HCT116 (cell line): ENCODE results near the gene SECISBP2. TPM values are rescaled to one million over a fixed set of nuclear protein-coding genes. Genes with fewer than 3 reads are reported as not detected.

Source experiments
- ATAC-seq: fragments of 200-7000 bp; cut with Tn5 transposase; 2 replicates; pipeline ENCODE4 v1.9.1; 2020; ENCODE audit warnings: mild to moderate bottlenecking, moderate library complexity
- BruUV-seq: library from RNA; stranded (reverse); fragments of 400-500 nt; replicated peaks from 2 replicates; lab custom pipeline; 2021; lab: Mats Ljungman, UMichigan
- CTCF ChIA-PET: fragments of 300-600 bp; sonication (Branson Sonifier 250); formaldehyde crosslinking; loops from one replicate; lab custom pipeline; 2021; ENCODE audit warnings: antibody characterized with exemption; lab: Charles Lee
- POLR2A ChIA-PET: fragments of 300-600, 350-600 bp; sonication (Branson Sonifier 250); formaldehyde crosslinking; loops from one replicate; lab custom pipeline; 2021; ENCODE audit warnings: antibody characterized with exemption; lab: Charles Lee
- RAD21 ChIA-PET, 2 experiments: fragments of 300-600 bp; sonication (Branson Sonifier 250); formaldehyde crosslinking; loops; one replicate each; lab custom pipeline; 2023; ENCODE audit warnings: low total read pairs in 2 of 2; ENCODE audit not compliant: uncharacterized antibody in 2 of 2, unreplicated experiment in 2 of 2, low non-redundant PET in 1 of 2; lab: Charles Lee
- DNase-seq: peaks from one replicate; pipeline ENCODE4 v3.0.0-alpha.2; 2010; ENCODE audit warnings: low read depth, low spot score
- H2AFZ ChIP-seq: fragments of 200-600 bp; shearing (Covaris generic), sonication (generic); 2 replicates; pipeline ENCODE4 v1.6.1; 2017; ENCODE audit warnings: low read depth, mixed run types, mixed read lengths, antibody characterized with exemption, low read length; ENCODE audit not compliant: poor library complexity, severe bottlenecking
- H3K27ac ChIP-seq: 2 replicates; pipeline ENCODE4 v1.5.1; 2012; ENCODE audit warnings: low read depth, low read length
- H3K27me3 ChIP-seq: fragments of 200-600 bp; sonication (generic); 2 replicates; pipeline ENCODE4 v1.6.1; 2016; ENCODE audit warnings: mixed run types, low read length, mixed read lengths; ENCODE audit not compliant: insufficient read depth
- H3K36me3 ChIP-seq, 2 experiments: fragments of 200-500 bp in 1 of 2; fragments of 200-600 bp in 1 of 2; sonication (Bioruptor generic) in 1 of 2; sonication (generic) in 1 of 2; 2 replicates each; pipeline versions ENCODE4 v1.5.1 to v1.6.1; 2014 to 2016; ENCODE audit warnings: low read length in 2 of 2, inconsistent platforms in 1 of 2, mixed read lengths in 1 of 2, mixed run types in 1 of 2; ENCODE audit not compliant: insufficient read depth in 2 of 2, control insufficient read depth in 1 of 2
- H3K4me1 ChIP-seq, 2 experiments: fragments of 200-600 bp in 1 of 2; sonication (generic) in 1 of 2; 2 replicates each; pipeline versions ENCODE4 v1.5.1 to v1.6.1; 2012 to 2017; ENCODE audit warnings: low read length in 2 of 2, inconsistent platforms in 1 of 2, mild to moderate bottlenecking in 1 of 2, mixed read lengths in 1 of 2, mixed run types in 1 of 2, moderate library complexity in 1 of 2; ENCODE audit not compliant: insufficient read depth in 2 of 2, control insufficient read depth in 1 of 2
- H3K4me2 ChIP-seq: fragments of 200-600 bp; sonication (generic); 2 replicates; pipeline ENCODE4 v1.6.1; 2017; ENCODE audit warnings: mixed run types, low read length, mixed read lengths
- H3K4me3 ChIP-seq, 2 experiments: fragments of 200-600 bp in 1 of 2; sonication (generic) in 1 of 2; replicated peaks in 1 of 2; 2 replicates each; pipeline ENCODE4 v1.5.1; 2011 to 2016; ENCODE audit warnings: low read length in 2 of 2, control low read depth in 1 of 2, low read depth in 1 of 2, mild to moderate bottlenecking in 1 of 2, mixed read lengths in 1 of 2, mixed run types in 1 of 2
- H3K79me2 ChIP-seq: fragments of 200-600 bp; sonication (generic); 2 replicates; pipeline ENCODE4 v1.6.1; 2017; ENCODE audit warnings: mild to moderate bottlenecking, mixed run types, low read length, moderate library complexity, mixed read lengths; ENCODE audit not compliant: insufficient read depth
- H3K9ac ChIP-seq: fragments of 200-600 bp; sonication (generic); 2 replicates; pipeline ENCODE4 v1.6.1; 2016; ENCODE audit warnings: low read length, mixed read lengths
- H3K9me2 ChIP-seq: fragments of 200-600 bp; sonication (generic), shearing (Covaris generic); 2 replicates; pipeline ENCODE4 v1.6.1; 2017; ENCODE audit warnings: mixed run types, mild to moderate bottlenecking, moderate library complexity; ENCODE audit not compliant: insufficient read depth
- H3K9me3 ChIP-seq, 2 experiments: fragments of 200-500 bp in 1 of 2; fragments of 200-600 bp in 1 of 2; sonication (Bioruptor generic) in 1 of 2; sonication (generic) in 1 of 2; 2 replicates each; pipeline ENCODE4 v1.6.1; 2014 to 2017; ENCODE audit warnings: low read length in 2 of 2, mixed read lengths in 2 of 2, inconsistent platforms in 1 of 2, low read depth in 1 of 2, mild to moderate bottlenecking in 1 of 2, mixed run types in 1 of 2, moderate library complexity in 1 of 2; ENCODE audit not compliant: control insufficient read depth in 1 of 2, insufficient read depth in 1 of 2
- H4K20me1 ChIP-seq: fragments of 200-600 bp; sonication (generic), shearing (Covaris generic); 2 replicates; pipeline ENCODE4 v1.6.1; 2017; ENCODE audit warnings: mixed run types, mild to moderate bottlenecking, moderate library complexity; ENCODE audit not compliant: insufficient read depth
- CBX3 ChIP-seq: IDR thresholded peaks from 2 replicates; pipeline ENCODE4 v1.6.1; 2012; ENCODE audit warnings: low read depth
- CTCF ChIP-seq, 3 experiments: fragments of 200-600 bp in 1 of 3; sonication (generic) in 1 of 3; IDR thresholded peaks in 2 of 3; conservative IDR thresholded peaks in 1 of 3; 2 replicates each; pipeline ENCODE4 v1.5.1; 2012 to 2017; ENCODE audit warnings: low read depth in 2 of 3, low read length in 2 of 3, antibody characterized with exemption in 1 of 3, borderline replicate concordance in 1 of 3, control low read depth in 1 of 3, mild to moderate bottlenecking in 1 of 3, mixed read lengths in 1 of 3, mixed run types in 1 of 3, moderate library complexity in 1 of 3; ENCODE audit not compliant: insufficient read depth in 1 of 3
- EGR1 ChIP-seq: IDR thresholded peaks from 2 replicates; pipeline ENCODE4 v1.6.1; 2012; ENCODE audit warnings: low read depth
- ELF1 ChIP-seq: IDR thresholded peaks from 2 replicates; pipeline ENCODE4 v1.6.1; 2012; ENCODE audit warnings: low read depth, borderline replicate concordance
- EZH2 ChIP-seq: fragments of 200-600 bp; sonication (generic); IDR thresholded peaks from 2 replicates; pipeline ENCODE4 v1.6.1; 2017; ENCODE audit warnings: antibody characterized with exemption, mixed run types
- EZH2phosphoT487 ChIP-seq: fragments of 200-600 bp; IDR thresholded peaks from 2 replicates; pipeline ENCODE4 v1.6.1; 2018; ENCODE audit warnings: antibody characterized with exemption, borderline replicate concordance
- JUND ChIP-seq: IDR thresholded peaks from 2 replicates; pipeline ENCODE4 v1.6.1; 2012
- POLR2A ChIP-seq: IDR thresholded peaks from 2 replicates; pipeline ENCODE4 v1.7.0; 2011; ENCODE audit warnings: borderline replicate concordance; ENCODE audit not compliant: insufficient read depth, insufficient read length; ENCODE audit errors: extremely low read depth
- POLR2AphosphoS5 ChIP-seq: IDR thresholded peaks from 2 replicates; pipeline ENCODE4 v1.6.1; 2011; ENCODE audit warnings: mild to moderate bottlenecking, low read depth, low read length, moderate library complexity
- RAD21 ChIP-seq: IDR thresholded peaks from 2 replicates; pipeline ENCODE4 v1.6.1; 2012; ENCODE audit warnings: low read depth, mild to moderate bottlenecking
- SRF ChIP-seq: IDR thresholded peaks from 2 replicates; pipeline ENCODE4 v1.6.1; 2012; ENCODE audit warnings: low read depth
- YY1 ChIP-seq: IDR thresholded peaks from 2 replicates; pipeline ENCODE4 v1.6.1; 2011; ENCODE audit warnings: low read length, low read depth, moderate library complexity, mild to moderate bottlenecking; ENCODE audit not compliant: insufficient replicate concordance; ENCODE audit errors: extremely low read depth
- ZBTB33 ChIP-seq: IDR thresholded peaks from 2 replicates; pipeline ENCODE4 v1.6.1; 2011; ENCODE audit warnings: mild to moderate bottlenecking, low read length, moderate library complexity; ENCODE audit not compliant: insufficient replicate concordance; ENCODE audit errors: extremely low read depth
- ZFX ChIP-seq: fragments of 450-650 bp; IDR thresholded peaks from 2 replicates; pipeline ENCODE4 v1.6.1; 2017
- ZNF274 ChIP-seq: fragments of 200-500 bp; sonication (Bioruptor generic); IDR thresholded peaks from 2 replicates; pipeline ENCODE4 v1.6.1; 2014; ENCODE audit warnings: mild to moderate bottlenecking, low read depth, low read length, inconsistent platforms
- intact Hi-C: fragments of 100-400 bp; cut with micrococcal nuclease; formaldehyde crosslinking; loops from 2 replicates; pipeline ENCODE4 v1.10.0; 2022
- total RNA-seq: library from RNA; stranded (reverse); gene quantifications from one replicate; pipeline ENCODE4 v1.2.1, GENCODE V29; 2021; ENCODE audit not compliant: unreplicated experiment

SECISBP2 gene
- total RNA-seq, 1 experiment from 2014 or later: 41.6 TPM

- no peaks in the 10 kb centered on the region for H3K9me2 ChIP-seq
- H3K4me2 ChIP-seq: peak overlapping the region; percentile 78
- peak overlapping the region; percentile 67 for H3K27ac ChIP-seq
- peak overlapping the region; percentile 94 to 95 for H3K4me3 ChIP-seq
- ATAC-seq (peak; percentile 31), DNase-seq (no peak)
- no peaks in the 10 kb centered on the region for H3K27me3 ChIP-seq
- ChIA-PET POLR2A (no interaction called here), RAD21 (no interaction called here), CTCF (no interaction called here)
- H3K36me3 ChIP-seq: peaks cover 18 to 35% of the 10 kb centered on the region in 2 experiments
- TSS peak; percentile 51 for BruUV-seq
- peaks cover 15 to 40% of the 10 kb centered on the region in 2 experiments for H3K4me1 ChIP-seq
- peak overlapping the region; percentile 93 for H3K9ac ChIP-seq
- peaks cover 36% of the 10 kb centered on the region; the same call in 1 of the 2 replicates for H4K20me1 ChIP-seq
- TF ChIP-seq EGR1 (no peak), ELF1 (no peak), POLR2AphosphoS5 (no peak), ZFX (peak; percentile 32; the same call in 1 of the 2 replicates), CBX3 (no peak), YY1 (no peak), RAD21 (no peak)
- H3K9me3 ChIP-seq: no peaks in the 10 kb centered on the region
- intact Hi-C loops: loop anchor here (10.0 kb wide), 1 partner anchor 793 kb away; no protein-coding TSS in a partner anchor
- H3K79me2 ChIP-seq: peaks cover 66% of the 10 kb centered on the region
- H2AFZ ChIP-seq: no peak overlapping the region
Measured at GRCh38 chr9:89311346-89312221, 6.7 kb upstream of the SECISBP2 start.

GRCh38 chr9:89312222-89312571 is 6.1 kb upstream of the SECISBP2 start:
- H3K9me2 ChIP-seq: no peaks in the 10 kb centered on the region
- no peak overlapping the region for H2AFZ ChIP-seq
- ATAC-seq: no peak
- H3K27ac ChIP-seq: peak overlapping the region; percentile 67; the same call in 1 of the 2 replicates
- TF ChIP-seq ZNF274: no peak
- no peak for TF ChIP-seq ELF1
- no peak for TF ChIP-seq ZBTB33
- TF ChIP-seq CTCF (IDR thresholded peaks at IDR 0.05 in 2 of 3, conservative IDR thresholded peaks at IDR 0.05 in 1 of 3; ENCODE audit: borderline replicate concordance in 1 of 3, insufficient read depth in 1 of 3, low read depth in 2 of 3, low read length in 2 of 3): no peak
- no peak for TF ChIP-seq EGR1
- TF ChIP-seq EZH2: no peak
- no peak for TF ChIP-seq SRF
- no peak for TF ChIP-seq EZH2phosphoT487
- TF ChIP-seq POLR2A: no peak
- TF ChIP-seq JUND: no peak
- H3K79me2 ChIP-seq: peaks cover 72% of the 10 kb centered on the region
- peaks cover 24 to 41% of the 10 kb centered on the region in 2 experiments for H3K36me3 ChIP-seq
- peaks cover 36% of the 10 kb centered on the region; the same call in 1 of the 2 replicates for H4K20me1 ChIP-seq
- intact Hi-C loops: loop anchor here (10.0 kb wide), 1 partner anchor 793 kb away; no protein-coding TSS in a partner anchor
- peak overlapping the region; percentile 93 for H3K9ac ChIP-seq
- peaks cover 17 to 45% of the 10 kb centered on the region in 2 experiments for H3K4me1 ChIP-seq
- H3K4me3 ChIP-seq: peak overlapping the region; percentile 94 to 95
- DNase-seq: no peak
- ChIA-PET CTCF (no interaction called here), RAD21 (no interaction called here), POLR2A (no interaction called here)
- H3K9me3 ChIP-seq: no peaks in the 10 kb centered on the region
- H3K4me2 ChIP-seq: peak overlapping the region; percentile 78
- no TSS peak for BruUV-seq
- H3K27me3 ChIP-seq: no peaks in the 10 kb centered on the region
